ENCODE data around the gene BTBD19. TPM values are rescaled to one million over a fixed set of nuclear protein-coding genes. Genes with fewer than 3 reads are reported as not detected.

BTBD19 gene
- total RNA-seq, 2 experiments from 2014 or later = 0.44 to 2.0 TPM

- Histone ChIP-seq H3K79me2 (ENCODE audit: insufficient read depth, low read depth, low read length) (no peaks in the 10 kb centered on the region), H3K4me1 (ENCODE audit: insufficient read depth, low read length, poor library complexity, severe bottlenecking) (peaks cover 6% of the 10 kb centered on the region), H2AFZ (ENCODE audit: low read length) (no peak overlapping the region), H3K4me2 (ENCODE audit: low read length) (no peak overlapping the region), H3K9me3 (ENCODE audit: low read length) (no peaks in the 10 kb centered on the region), H4K20me1 (ENCODE audit: insufficient read depth, low read length) (no peaks in the 10 kb centered on the region), H3K27ac (ENCODE audit: low read depth, low read length, poor library complexity, severe bottlenecking) (no peak overlapping the region), H3K36me3 (ENCODE audit: insufficient read depth, low read length) (no peaks in the 10 kb centered on the region), H3K9me2 (ENCODE audit: insufficient read depth, low read length) (no peaks in the 10 kb centered on the region), H3K4me3 (ENCODE audit: low read depth, low read length, poor library complexity, severe bottlenecking) (no peak overlapping the region)
- no TSS peak for BruUV-seq (replicated peaks)
- TF ChIP-seq EZH2phosphoT487 (IDR thresholded peaks at IDR 0.05; ENCODE audit: borderline replicate concordance, low read depth, low read length) = no peak
- no peak for TF ChIP-seq CTCF (conservative IDR thresholded peaks at IDR 0.05; ENCODE audit: low read length)
- CTCF ChIA-PET (ENCODE audit: unreplicated experiment) = interaction anchor here (0.6 kb wide), 1 partner anchor 477 kb away, joined by 7 read pairs; no protein-coding TSS in a partner anchor
- POLR2A ChIA-PET = interaction anchor here (0.5 to 1.1 kb wide), 6 partner anchors 9 to 1428 kb away, joined by 3 to 6 read pairs (median 4); no protein-coding TSS in a partner anchor
- DNase-seq (ENCODE audit: low spot score) = no peak
- intact Hi-C loops (cut with micrococcal nuclease; ENCODE audit: unreplicated experiment) = no loop called here
Measured at GRCh38 chr1:44826375-44827196, 18.3 kb downstream of the BTBD19 start.

- Histone ChIP-seq H4K20me1 (ENCODE audit: insufficient read depth, low read length) (no peaks in the 10 kb centered on the region), H3K4me3 (ENCODE audit: low read depth, low read length, poor library complexity, severe bottlenecking) (no peak overlapping the region), H3K4me1 (ENCODE audit: insufficient read depth, low read length, poor library complexity, severe bottlenecking) (peaks cover 5% of the 10 kb centered on the region), H3K4me2 (ENCODE audit: low read length) (no peak overlapping the region), H3K9me2 (ENCODE audit: insufficient read depth, low read length) (no peaks in the 10 kb centered on the region), H3K79me2 (ENCODE audit: insufficient read depth, low read depth, low read length) (no peaks in the 10 kb centered on the region), H3K36me3 (ENCODE audit: insufficient read depth, low read length) (no peaks in the 10 kb centered on the region), H3K9me3 (ENCODE audit: low read length) (no peaks in the 10 kb centered on the region), H3K27ac (ENCODE audit: low read depth, low read length, poor library complexity, severe bottlenecking) (no peak overlapping the region), H2AFZ (ENCODE audit: low read length) (no peak overlapping the region)
- BruUV-seq (replicated peaks) = no TSS peak
- POLR2A ChIA-PET = interaction anchor here (0.5 to 1.1 kb wide), 3 partner anchors 10 to 13 kb away, joined by 3 to 4 read pairs (median 3); no protein-coding TSS in a partner anchor
- TF ChIP-seq EZH2phosphoT487 (IDR thresholded peaks at IDR 0.05; ENCODE audit: borderline replicate concordance, low read depth, low read length) (no peak), CTCF (conservative IDR thresholded peaks at IDR 0.05; ENCODE audit: low read length) (no peak)
- no peak for DNase-seq (ENCODE audit: low spot score)
- intact Hi-C loops (cut with micrococcal nuclease; ENCODE audit: unreplicated experiment) = no loop called here
- CTCF ChIA-PET (ENCODE audit: unreplicated experiment) = no interaction called here
Measured at GRCh38 chr1:44827197-44828002, 19.1 kb downstream of the BTBD19 start.
